ENCODE measurements around the gene GPBAR1. TPM values are rescaled to one million over a fixed set of nuclear protein-coding genes. Genes with fewer than 3 reads are reported as not detected.

The GPBAR1 gene
- total and polyA plus RNA-seq, 2 donors (not counting 1 experiment from before 2014, with no cell fraction given), result 0.66 to 0.81 TPM

- Histone ChIP-seq H3K9me3 (ENCODE audit: control extremely low read depth in 1 of 3, control insufficient read depth in 2 of 3, insufficient read depth in 1 of 3, low read length in 2 of 3) (peaks cover 0 to 6% (median 6%) of the 10 kb centered on the region in 3 donors), H3K4me2 (replicated peaks; ENCODE audit: low read depth, low read length, poor library complexity, severe bottlenecking) (no peak overlapping the region), H2AFZ (ENCODE audit: insufficient read depth, low read depth, low read length, poor library complexity, severe bottlenecking) (no peak overlapping the region), H4K20me1 (ENCODE audit: control insufficient read depth, insufficient read depth, low read length, poor library complexity, severe bottlenecking) (peaks cover 2% of the 10 kb centered on the region), H3K36me3 (replicated peaks in 1 of 2; ENCODE audit: control extremely low read depth in 1 of 2, control insufficient read depth in 1 of 2, extremely low read depth in 1 of 2, insufficient read depth in 2 of 2, low read length in 1 of 2) (no peaks in the 10 kb centered on the region), H3K79me2 (ENCODE audit: control insufficient read depth, insufficient read depth, low read length) (peaks cover 46% of the 10 kb centered on the region), H3K4me1 (ENCODE audit: control insufficient read depth in 2 of 2, insufficient read depth in 2 of 2, low read length in 2 of 2) (peaks cover 9 to 18% of the 10 kb centered on the region in 2 donors), H3K27me3 (replicated peaks in 1 of 4; ENCODE audit: control extremely low read depth in 1 of 4, control insufficient read depth in 3 of 4, insufficient read depth in 4 of 4, low read length in 3 of 4) (peaks cover 0 to 2% (median 0%) of the 10 kb centered on the region in 4 experiments), H3K4me3 (ENCODE audit: control extremely low read depth in 1 of 5, extremely low read depth in 1 of 5, insufficient read depth in 1 of 5, low read depth in 2 of 5, low read length in 4 of 5) (no peak overlapping the region), H3K27ac (ENCODE audit: low read length in 2 of 2) (no peak overlapping the region), H3K9ac (ENCODE audit: low read length) (no peak overlapping the region)
- CTCF ChIA-PET, result no interaction called here
- DNase-seq (no peak), ATAC-seq (ENCODE audit: low read depth) (no peak)
- H3K27me3 Mint-ChIP-seq, result peaks cover 4% of the 10 kb centered on the region
- H3K27ac Mint-ChIP-seq, result no peak overlapping the region
- intact Hi-C loops (cut with micrococcal nuclease), result no loop called here
- WGBS (ENCODE audit: insufficient coverage), result 100% methylated on average over 1 of the region's 1 CpG
- POLR2A ChIA-PET, result no interaction called here
- H3K9me3 Mint-ChIP-seq (ENCODE audit: insufficient read depth), result no peaks in the 10 kb centered on the region
- H3K4me1 Mint-ChIP-seq, result peaks cover 18% of the 10 kb centered on the region
- H3K4me3 Mint-ChIP-seq, result no peak overlapping the region
- TF ChIP-seq EZH2 (IDR thresholded peaks at IDR 0.05; ENCODE audit: borderline replicate concordance, insufficient read depth, low read depth, low read length, poor library complexity, severe bottlenecking), result no peak
- TF ChIP-seq CTCF (IDR thresholded peaks at IDR 0.05), result no peak
Observed at GRCh38 chr2:218214116-218214515, 46.7 kb upstream of the GPBAR1 start.

- H3K79me2 ChIP-seq (ENCODE audit: control insufficient read depth, insufficient read depth, low read length), result peaks cover 65% of the 10 kb centered on the region
- H3K27ac Mint-ChIP-seq, result peak overlapping the region; percentile 94
- H2AFZ ChIP-seq (ENCODE audit: insufficient read depth, low read depth, low read length, poor library complexity, severe bottlenecking), result peak overlapping the region; percentile 82
- no peaks in the 10 kb centered on the region for H3K9me3 ChIP-seq (ENCODE audit: control extremely low read depth in 1 of 3, control insufficient read depth in 2 of 3, insufficient read depth in 1 of 3, low read length in 2 of 3)
- peak overlapping the region; percentile 90 for H3K4me3 Mint-ChIP-seq
- TF ChIP-seq EZH2 (IDR thresholded peaks at IDR 0.05; ENCODE audit: borderline replicate concordance, insufficient read depth, low read depth, low read length, poor library complexity, severe bottlenecking), result no peak
- no peak for TF ChIP-seq CTCF (IDR thresholded peaks at IDR 0.05)
- H3K4me1 Mint-ChIP-seq, result peaks cover 38% of the 10 kb centered on the region
- H3K4me1 ChIP-seq (ENCODE audit: control insufficient read depth in 2 of 2, insufficient read depth in 2 of 2, low read length in 2 of 2), result peaks cover 31 to 40% of the 10 kb centered on the region in 2 donors
- no peak for ATAC-seq (ENCODE audit: low read depth)
- peak overlapping the region; percentile 53 to 97 (median 93) for H3K4me3 ChIP-seq (ENCODE audit: control extremely low read depth in 1 of 5, extremely low read depth in 1 of 5, insufficient read depth in 1 of 5, low read depth in 2 of 5, low read length in 4 of 5)
- DNase-seq, result no peak
- no peaks in the 10 kb centered on the region for H3K27me3 Mint-ChIP-seq
- peak overlapping the region; percentile 100 for H3K9ac ChIP-seq (ENCODE audit: low read length)
- 94% methylated on average over 5 of the region's 9 CpGs for WGBS (ENCODE audit: insufficient coverage)
- intact Hi-C loops (cut with micrococcal nuclease), result loop anchor here (2.0 to 5.0 kb wide), 6 partner anchors 180 to 1171 kb away; partner anchors contain the start of genes CNPPD1, DNPEP, RETREG2 and RNF25
- ChIA-PET POLR2A (interaction anchor here (0.6 to 2.8 kb wide), 2 partner anchors 54 to 57 kb away, joined by 6 to 11 read pairs; partner anchors contain the start of genes AAMP and PNKD), CTCF (interaction anchor here (0.7 to 1.9 kb wide), 8 partner anchors 9 to 180 kb away, joined by 3 to 16 read pairs (median 4); partner anchors contain the start of genes AAMP, CXCR1 and PNKD)
- peak overlapping the region; percentile 79 for H3K4me2 ChIP-seq (replicated peaks; ENCODE audit: low read depth, low read length, poor library complexity, severe bottlenecking)
- peak overlapping the region; percentile 91 to 99 for H3K27ac ChIP-seq (ENCODE audit: low read length in 2 of 2)
- H3K36me3 ChIP-seq (replicated peaks in 1 of 2; ENCODE audit: control extremely low read depth in 1 of 2, control insufficient read depth in 1 of 2, extremely low read depth in 1 of 2, insufficient read depth in 2 of 2, low read length in 1 of 2), result peaks cover 0 to 8% of the 10 kb centered on the region in 2 experiments
- no peaks in the 10 kb centered on the region for H3K27me3 ChIP-seq (replicated peaks in 1 of 4; ENCODE audit: control extremely low read depth in 1 of 4, control insufficient read depth in 3 of 4, insufficient read depth in 4 of 4, low read length in 3 of 4)
- no peaks in the 10 kb centered on the region for H3K9me3 Mint-ChIP-seq (ENCODE audit: insufficient read depth)
- peaks cover 24% of the 10 kb centered on the region for H4K20me1 ChIP-seq (ENCODE audit: control insufficient read depth, insufficient read depth, low read length, poor library complexity, severe bottlenecking)
Observed at GRCh38 chr2:218216336-218216673, 44.5 kb upstream of the GPBAR1 start.
